Calu3 (cell line): Measurements from ENCODE around the gene MDM4. TPM values are rescaled to one million over a fixed set of nuclear protein-coding genes. Genes with fewer than 3 reads are reported as not detected.

Experiments used
- BruUV-seq: library from RNA; stranded (reverse); fragments of 400-500 nt; replicated peaks from 2 replicates; lab custom pipeline; 2021; lab: Mats Ljungman, UMichigan
- CTCF ChIA-PET: fragments of 300-600 bp; sonication (Branson Sonifier 250); formaldehyde crosslinking; loops from one replicate; lab custom pipeline; 2022; ENCODE audit warnings: antibody characterized with exemption; lab: Charles Lee
- DNase-seq: peaks from one replicate; pipeline ENCODE4 v3.0.0; 2022
- H3K27ac Mint-ChIP-seq: one replicate; pipeline ENCODE4 v1.8.0; 2022; ENCODE audit warnings: mixed read lengths; ENCODE audit not compliant: unreplicated experiment
- H3K27me3 Mint-ChIP-seq: one replicate; pipeline ENCODE4 v1.8.0; 2022; ENCODE audit warnings: mixed read lengths; ENCODE audit not compliant: unreplicated experiment
- H3K36me3 Mint-ChIP-seq: one replicate; pipeline ENCODE4 v1.8.0; 2022; ENCODE audit warnings: mild to moderate bottlenecking, moderate library complexity, mixed read lengths; ENCODE audit not compliant: insufficient read depth, unreplicated experiment
- H3K4me1 Mint-ChIP-seq: one replicate; pipeline ENCODE4 v1.8.0; 2022; ENCODE audit warnings: mild to moderate bottlenecking, low read depth, mixed read lengths; ENCODE audit not compliant: unreplicated experiment
- H3K4me3 Mint-ChIP-seq: one replicate; pipeline ENCODE4 v1.8.0; 2022; ENCODE audit warnings: mild to moderate bottlenecking, low read depth, moderate library complexity, mixed read lengths; ENCODE audit not compliant: unreplicated experiment
- H3K9me3 Mint-ChIP-seq: one replicate; pipeline ENCODE4 v1.8.0; 2022; ENCODE audit warnings: low read depth, mixed read lengths; ENCODE audit not compliant: unreplicated experiment
- intact Hi-C: fragments of 100-400 bp; cut with micrococcal nuclease; formaldehyde crosslinking; loops from one replicate; pipeline ENCODE4 v1.10.0; 2022; ENCODE audit not compliant: unreplicated experiment
- total RNA-seq: library from RNA; stranded (reverse); gene quantifications from 2 replicates; pipeline ENCODE4 v1.2.3, GENCODE V29; 2022
- TF ChIP-seq, protein P1 (sequence below): fragments of 200-600 bp; IDR thresholded peaks from one replicate; pipeline ENCODE4 v1.8.0; 2022; ENCODE audit warnings: antibody characterized with exemption; ENCODE audit not compliant: unreplicated experiment

MDM4 gene
- total RNA-seq, 1 experiment from 2014 or later = 106 TPM

DNA sequence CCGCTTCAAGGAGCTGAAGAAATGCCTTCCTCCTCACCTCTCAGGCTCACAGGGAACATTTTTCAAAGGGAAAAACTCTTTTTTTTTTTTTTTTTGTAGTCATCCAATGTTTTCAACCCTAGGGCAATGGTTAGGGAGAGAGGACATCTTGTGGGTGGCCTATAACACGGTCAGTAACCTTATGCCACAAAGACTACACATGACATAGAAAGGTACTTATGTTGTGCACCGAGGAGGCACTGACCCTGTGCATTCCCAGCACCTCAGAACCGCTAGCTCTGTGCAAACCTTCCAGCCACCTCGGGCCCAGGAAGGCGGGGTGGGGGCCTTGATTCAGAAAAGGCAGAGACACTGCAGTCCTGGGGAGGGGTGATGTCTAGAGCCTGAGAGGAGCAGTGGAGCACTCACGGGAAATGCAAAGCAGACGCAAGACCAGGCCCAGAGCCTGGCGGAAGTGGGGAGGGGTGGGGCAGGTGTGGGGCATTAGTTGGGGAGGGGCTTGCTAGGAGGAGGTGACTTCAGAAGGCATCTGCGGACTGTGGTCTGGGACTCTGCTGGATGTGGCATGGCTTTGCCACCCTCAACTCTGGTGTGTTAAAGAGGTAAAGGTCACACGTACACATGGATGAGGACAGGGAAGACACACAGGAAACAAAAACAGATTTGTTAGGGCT is 68.6 kb downstream of the MDM4 start:
- no TSS peak for BruUV-seq
- TF ChIP-seq, protein P1, sequence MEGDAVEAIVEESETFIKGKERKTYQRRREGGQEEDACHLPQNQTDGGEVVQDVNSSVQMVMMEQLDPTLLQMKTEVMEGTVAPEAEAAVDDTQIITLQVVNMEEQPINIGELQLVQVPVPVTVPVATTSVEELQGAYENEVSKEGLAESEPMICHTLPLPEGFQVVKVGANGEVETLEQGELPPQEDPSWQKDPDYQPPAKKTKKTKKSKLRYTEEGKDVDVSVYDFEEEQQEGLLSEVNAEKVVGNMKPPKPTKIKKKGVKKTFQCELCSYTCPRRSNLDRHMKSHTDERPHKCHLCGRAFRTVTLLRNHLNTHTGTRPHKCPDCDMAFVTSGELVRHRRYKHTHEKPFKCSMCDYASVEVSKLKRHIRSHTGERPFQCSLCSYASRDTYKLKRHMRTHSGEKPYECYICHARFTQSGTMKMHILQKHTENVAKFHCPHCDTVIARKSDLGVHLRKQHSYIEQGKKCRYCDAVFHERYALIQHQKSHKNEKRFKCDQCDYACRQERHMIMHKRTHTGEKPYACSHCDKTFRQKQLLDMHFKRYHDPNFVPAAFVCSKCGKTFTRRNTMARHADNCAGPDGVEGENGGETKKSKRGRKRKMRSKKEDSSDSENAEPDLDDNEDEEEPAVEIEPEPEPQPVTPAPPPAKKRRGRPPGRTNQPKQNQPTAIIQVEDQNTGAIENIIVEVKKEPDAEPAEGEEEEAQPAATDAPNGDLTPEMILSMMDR = no peak
- CTCF ChIA-PET = interaction anchor here (0.7 kb wide), 1 partner anchor 235 kb away, joined by 3 read pairs; no protein-coding TSS in a partner anchor
- no peak overlapping the region for H3K27ac Mint-ChIP-seq
- no peaks in the 10 kb centered on the region for H3K27me3 Mint-ChIP-seq
- no peaks in the 10 kb centered on the region for H3K4me1 Mint-ChIP-seq
- no peak overlapping the region for H3K4me3 Mint-ChIP-seq
- no peaks in the 10 kb centered on the region for H3K36me3 Mint-ChIP-seq
- no peaks in the 10 kb centered on the region for H3K9me3 Mint-ChIP-seq
- intact Hi-C loops = no loop called here
- no peak for DNase-seq

DNA sequence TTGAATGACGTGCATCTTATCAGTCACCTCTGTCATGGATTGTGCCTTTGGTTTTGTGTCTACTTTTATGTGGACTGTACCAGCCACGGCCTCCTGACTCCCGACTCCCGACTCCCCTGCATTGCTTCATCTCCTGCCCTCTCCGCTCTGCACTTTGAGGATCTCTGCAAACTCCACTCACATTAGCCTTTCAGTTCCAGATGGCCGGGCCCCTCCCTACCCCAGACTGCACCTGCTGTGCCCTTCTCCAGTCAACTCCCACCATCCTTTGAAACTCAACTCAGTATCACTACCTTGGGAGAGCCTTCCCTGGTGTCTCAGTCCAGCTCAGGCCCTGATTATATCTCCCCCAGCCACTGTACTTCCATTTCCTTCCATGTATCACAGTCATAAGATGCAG is 71.4 kb downstream of the MDM4 start:
- H3K4me3 Mint-ChIP-seq = no peak overlapping the region
- TF ChIP-seq, protein P1 = no peak
- H3K27me3 Mint-ChIP-seq = no peaks in the 10 kb centered on the region
- peaks cover 18% of the 10 kb centered on the region for H3K4me1 Mint-ChIP-seq
- H3K9me3 Mint-ChIP-seq = no peaks in the 10 kb centered on the region
- no peaks in the 10 kb centered on the region for H3K36me3 Mint-ChIP-seq
- DNase-seq = no peak
- BruUV-seq = no TSS peak
- intact Hi-C loops = no loop called here
- CTCF ChIA-PET = no interaction called here
- no peak overlapping the region for H3K27ac Mint-ChIP-seq

DNA sequence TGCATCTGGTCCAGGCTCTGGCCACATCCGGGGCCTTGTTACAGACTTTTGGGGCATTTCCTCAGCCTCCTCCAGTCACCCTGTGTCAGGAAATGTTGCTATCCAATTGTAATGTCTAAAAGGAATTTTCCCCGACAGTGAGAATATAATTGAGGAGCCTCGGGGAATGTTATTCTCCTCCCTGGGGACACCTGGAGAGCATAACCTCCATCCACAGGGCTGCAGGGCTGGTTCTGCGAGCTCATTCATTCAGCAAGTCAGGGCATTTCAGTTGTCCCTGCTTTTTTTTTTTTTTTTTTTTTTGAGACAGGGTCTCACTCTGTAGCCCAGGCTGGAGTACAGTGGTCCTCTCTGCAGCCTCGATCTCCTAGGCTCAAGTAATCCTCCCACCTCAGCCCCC is 72.6 kb downstream of the MDM4 start:
- H3K36me3 Mint-ChIP-seq = no peaks in the 10 kb centered on the region
- no peak for DNase-seq
- intact Hi-C loops = no loop called here
- H3K4me3 Mint-ChIP-seq = no peak overlapping the region
- H3K27ac Mint-ChIP-seq = no peak overlapping the region
- H3K9me3 Mint-ChIP-seq = no peaks in the 10 kb centered on the region
- no TSS peak for BruUV-seq
- CTCF ChIA-PET = interaction anchor here (0.6 kb wide), 1 partner anchor 29 kb away, joined by 3 read pairs; no protein-coding TSS in a partner anchor
- TF ChIP-seq, protein P1 = no peak
- peaks cover 29% of the 10 kb centered on the region for H3K4me1 Mint-ChIP-seq
- H3K27me3 Mint-ChIP-seq = no peaks in the 10 kb centered on the region

DNA sequence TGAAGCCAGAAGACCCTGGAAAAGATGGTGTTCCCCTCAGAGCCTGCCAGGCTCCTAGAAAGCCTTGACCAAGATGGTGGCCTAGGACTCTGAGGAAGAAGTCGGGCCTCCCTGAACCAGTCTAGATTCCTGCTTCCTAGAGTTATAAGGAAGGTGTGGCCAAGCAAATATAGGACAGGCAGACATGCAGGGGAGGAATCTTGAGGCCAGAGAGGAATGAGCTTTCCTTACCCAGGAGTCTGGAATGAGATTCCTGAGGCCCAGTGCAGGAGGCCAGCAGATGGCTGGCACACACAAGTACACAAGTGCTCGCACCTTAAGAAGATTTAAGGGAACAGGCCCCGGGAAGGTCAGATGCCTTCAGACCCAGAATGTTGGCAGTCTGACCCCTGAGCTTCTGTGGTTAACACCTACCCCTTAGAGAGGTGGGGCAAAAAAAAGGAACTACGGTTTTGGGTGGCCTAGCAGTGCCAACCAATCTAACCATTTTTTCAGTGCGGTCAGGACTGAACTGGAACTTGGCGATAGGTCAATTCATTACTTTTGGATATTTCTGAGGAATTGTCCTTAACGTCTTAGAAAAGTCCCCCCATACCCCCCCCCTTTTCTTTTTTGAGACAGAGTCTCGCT is 73.3 kb downstream of the MDM4 start:
- CTCF ChIA-PET = no interaction called here
- BruUV-seq = no TSS peak
- no peak overlapping the region for H3K4me3 Mint-ChIP-seq

More for the DNA sequence above, 73.3 kb downstream of the MDM4 start:
- Mint-ChIP-seq H3K27ac (no peak overlapping the region), H3K4me1 (peaks cover 29% of the 10 kb centered on the region), H3K9me3 (no peaks in the 10 kb centered on the region), H3K36me3 (no peaks in the 10 kb centered on the region), H3K27me3 (no peaks in the 10 kb centered on the region)
- TF ChIP-seq, protein P1 = no peak
- DNase-seq = no peak
- intact Hi-C loops = no loop called here
